ENCODE data around the gene TSPAN7.

DNA sequence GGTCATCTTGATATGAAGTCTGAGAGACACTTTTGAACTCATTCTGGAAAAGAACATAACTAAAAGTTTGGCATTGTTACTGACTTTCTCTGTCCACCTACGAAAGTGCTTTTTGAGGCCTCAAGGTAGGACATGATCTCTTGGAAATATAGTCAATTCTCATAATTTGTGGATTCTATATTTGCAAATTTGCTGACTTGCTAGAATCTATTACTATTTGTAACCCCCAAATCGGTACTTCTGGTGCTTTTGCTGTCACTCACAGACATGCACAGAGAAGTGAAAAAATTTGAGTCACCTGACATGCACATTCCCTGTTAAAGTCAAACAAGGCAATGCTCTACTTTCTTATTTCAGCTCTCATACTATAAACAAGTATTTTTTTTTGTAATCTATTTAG is 35.6 kb downstream of the TSPAN7 start:
- TF ChIP-seq POLR2AphosphoS5 (IDR thresholded peaks at IDR 0.05; ENCODE audit: low read depth) (no peak), REST (IDR thresholded peaks at IDR 0.05; ENCODE audit: insufficient replicate concordance, low read depth) (no peak), GABPA (IDR thresholded peaks at IDR 0.05; ENCODE audit: low read depth) (no peak)
- TF ChIP-seq, protein P1, sequence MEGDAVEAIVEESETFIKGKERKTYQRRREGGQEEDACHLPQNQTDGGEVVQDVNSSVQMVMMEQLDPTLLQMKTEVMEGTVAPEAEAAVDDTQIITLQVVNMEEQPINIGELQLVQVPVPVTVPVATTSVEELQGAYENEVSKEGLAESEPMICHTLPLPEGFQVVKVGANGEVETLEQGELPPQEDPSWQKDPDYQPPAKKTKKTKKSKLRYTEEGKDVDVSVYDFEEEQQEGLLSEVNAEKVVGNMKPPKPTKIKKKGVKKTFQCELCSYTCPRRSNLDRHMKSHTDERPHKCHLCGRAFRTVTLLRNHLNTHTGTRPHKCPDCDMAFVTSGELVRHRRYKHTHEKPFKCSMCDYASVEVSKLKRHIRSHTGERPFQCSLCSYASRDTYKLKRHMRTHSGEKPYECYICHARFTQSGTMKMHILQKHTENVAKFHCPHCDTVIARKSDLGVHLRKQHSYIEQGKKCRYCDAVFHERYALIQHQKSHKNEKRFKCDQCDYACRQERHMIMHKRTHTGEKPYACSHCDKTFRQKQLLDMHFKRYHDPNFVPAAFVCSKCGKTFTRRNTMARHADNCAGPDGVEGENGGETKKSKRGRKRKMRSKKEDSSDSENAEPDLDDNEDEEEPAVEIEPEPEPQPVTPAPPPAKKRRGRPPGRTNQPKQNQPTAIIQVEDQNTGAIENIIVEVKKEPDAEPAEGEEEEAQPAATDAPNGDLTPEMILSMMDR (IDR thresholded peaks at IDR 0.05; ENCODE audit: insufficient read depth, low read length), result no peak
